Measurements from ENCODE around the gene SNCB.

- TF ChIP-seq CTCF (IDR thresholded peaks at IDR 0.05), result peak; percentile 38 to 66 (median 65)
- no peak for TF ChIP-seq EP300 (IDR thresholded peaks at IDR 0.05)
- no peak for TF ChIP-seq POLR2A (IDR thresholded peaks at IDR 0.05)
Observed at GRCh38 chr5:176658007-176658599, 27.8 kb upstream of the SNCB start.

All from ovary (tissue), 3 donors.